ENCODE measurements around the gene KNOP1. TPM values are rescaled to one million over a fixed set of nuclear protein-coding genes. Genes with fewer than 3 reads are reported as not detected.
"Not testable (repeated sequence)": the region's sequence is repeated elsewhere in the genome, so short reads cannot be mapped to it uniquely, and the experiment has no call there.

Gene KNOP1
- total and polyA plus RNA-seq, 4 experiments from 2014 or later = 4.0 to 16.6 (median 15.3) TPM

DNA sequence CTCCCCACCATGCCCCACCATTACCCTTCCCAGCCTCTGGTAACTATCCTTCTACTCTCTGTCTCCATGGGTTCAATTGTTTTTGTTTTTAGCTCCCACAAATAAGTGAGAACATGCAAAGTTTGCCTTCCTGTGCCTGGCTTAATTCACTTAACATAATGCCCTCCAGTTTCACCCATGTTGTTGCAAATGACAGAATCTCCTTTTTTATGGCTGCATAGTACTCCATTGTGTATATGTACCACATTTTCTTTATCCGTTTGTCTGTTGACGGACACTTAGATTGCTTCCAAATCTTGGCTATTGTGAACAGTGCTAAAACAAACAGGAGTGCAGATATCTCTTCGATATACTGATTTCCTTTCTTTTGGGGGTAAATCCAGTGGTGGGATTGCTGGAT lies 52.7 kb downstream of the KNOP1 start:
- H3K27me3 Mint-ChIP-seq; DNase-seq; H3K27me3 ChIP-seq (ENCODE audit: insufficient read depth, low read length); H3K4me1 ChIP-seq (ENCODE audit: insufficient read depth, low read length); H3K4me3 ChIP-seq (ENCODE audit: low read length in 2 of 2); H3K9me3 ChIP-seq (ENCODE audit: control insufficient read depth in 1 of 2, low read length in 2 of 2); POLR2A ChIA-PET (ENCODE audit: partially characterized antibody); H3K27ac Mint-ChIP-seq; H3K4me1 Mint-ChIP-seq; intact Hi-C loops (cut with micrococcal nuclease); H3K27ac ChIP-seq (ENCODE audit: low read depth, low read length); H3K4me3 Mint-ChIP-seq; H3K9me3 Mint-ChIP-seq: not testable (repeated sequence)
- H3K36me3 ChIP-seq (ENCODE audit: insufficient read depth, low read length) = peaks cover 15% of the 10 kb centered on the region
- H3K36me3 Mint-ChIP-seq = peaks cover 51 to 55% of the 10 kb centered on the region in 2 donors
- CTCF ChIA-PET (ENCODE audit: partially characterized antibody) = interaction anchor here (1.1 kb wide), 1 partner anchor 9 kb away, joined by 3 read pairs; no protein-coding TSS in a partner anchor

DNA sequence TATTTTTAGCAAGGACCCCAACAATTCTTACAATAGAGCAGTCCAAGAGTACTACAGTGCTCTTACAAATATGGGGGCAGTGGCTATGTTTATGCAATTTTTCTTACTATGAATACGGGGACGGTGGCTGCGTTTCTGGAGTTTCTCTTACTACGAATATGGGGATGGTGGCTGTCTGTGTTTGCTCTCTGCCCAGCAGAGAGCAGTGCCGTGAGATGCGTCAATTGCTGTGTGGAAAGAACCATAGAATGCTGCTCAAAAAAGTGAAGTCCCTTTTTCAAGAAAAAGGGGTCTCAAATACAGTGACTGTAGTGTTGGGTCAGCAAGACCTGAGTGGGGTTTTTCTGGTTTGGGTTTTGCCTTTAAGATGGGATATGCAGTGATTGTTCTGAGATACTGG lies 53.9 kb downstream of the KNOP1 start:
- no peaks in the 10 kb centered on the region for H3K9me3 ChIP-seq (ENCODE audit: control insufficient read depth in 1 of 2, low read length in 2 of 2)
- H3K4me1 Mint-ChIP-seq = peaks cover 0 to 3% (median 0%) of the 10 kb centered on the region in 4 donors
- H3K27ac Mint-ChIP-seq = no peak overlapping the region
- H3K4me1 ChIP-seq (ENCODE audit: insufficient read depth, low read length) = no peaks in the 10 kb centered on the region
- peaks cover 0 to 5% (median 0%) of the 10 kb centered on the region in 8 donors for H3K9me3 Mint-ChIP-seq
- intact Hi-C loops (cut with micrococcal nuclease) = no loop called here
- peaks cover 7% of the 10 kb centered on the region for H3K36me3 ChIP-seq (ENCODE audit: insufficient read depth, low read length)
- no peak for DNase-seq
- no peak overlapping the region for H3K4me3 Mint-ChIP-seq
- ChIA-PET CTCF (ENCODE audit: partially characterized antibody) (interaction anchor here (0.6 to 1.0 kb wide), 2 partner anchors 170 to 243 kb away, joined by 3 read pairs; no protein-coding TSS in a partner anchor), POLR2A (ENCODE audit: partially characterized antibody) (no interaction called here)
- H3K27ac ChIP-seq (ENCODE audit: low read depth, low read length) = no peak overlapping the region
- H3K36me3 Mint-ChIP-seq = peaks cover 50 to 53% of the 10 kb centered on the region in 2 donors
- H3K27me3 Mint-ChIP-seq = no peaks in the 10 kb centered on the region
- H3K27me3 ChIP-seq (ENCODE audit: insufficient read depth, low read length) = no peaks in the 10 kb centered on the region
- no peak overlapping the region for H3K4me3 ChIP-seq (ENCODE audit: low read length in 2 of 2)

GRCh38 chr16:19662351-19662750 lies 55.7 kb downstream of the KNOP1 start:
- intact Hi-C loops (cut with micrococcal nuclease) = no loop called here
- Mint-ChIP-seq H3K27ac (peak overlapping the region in 1 of 7 donors; percentile 48), H3K4me1 (peaks cover 0 to 3% (median 0%) of the 10 kb centered on the region in 4 donors), H3K4me3 (no peak overlapping the region), H3K36me3 (peaks cover 48 to 60% of the 10 kb centered on the region in 2 donors), H3K9me3 (peaks cover 0 to 5% (median 0%) of the 10 kb centered on the region in 8 donors), H3K27me3 (no peaks in the 10 kb centered on the region)
- ChIA-PET POLR2A (ENCODE audit: partially characterized antibody) (interaction anchor here (1.2 kb wide), 1 partner anchor 11 kb away, joined by 3 read pairs; no protein-coding TSS in a partner anchor), CTCF (ENCODE audit: partially characterized antibody) (interaction anchor here (1.1 kb wide), 1 partner anchor 17 kb away, joined by 3 read pairs; no protein-coding TSS in a partner anchor)
- DNase-seq = no peak
- no peak overlapping the region for H3K4me3 ChIP-seq (ENCODE audit: low read length in 2 of 2)
- no peak overlapping the region for H3K27ac ChIP-seq (ENCODE audit: low read depth, low read length)
- H3K36me3 ChIP-seq (ENCODE audit: insufficient read depth, low read length) = no peaks in the 10 kb centered on the region
- H3K9me3 ChIP-seq (ENCODE audit: control insufficient read depth in 1 of 2, low read length in 2 of 2) = no peaks in the 10 kb centered on the region
- H3K27me3 ChIP-seq (ENCODE audit: insufficient read depth, low read length) = no peaks in the 10 kb centered on the region
- H3K4me1 ChIP-seq (ENCODE audit: insufficient read depth, low read length) = no peaks in the 10 kb centered on the region

DNA sequence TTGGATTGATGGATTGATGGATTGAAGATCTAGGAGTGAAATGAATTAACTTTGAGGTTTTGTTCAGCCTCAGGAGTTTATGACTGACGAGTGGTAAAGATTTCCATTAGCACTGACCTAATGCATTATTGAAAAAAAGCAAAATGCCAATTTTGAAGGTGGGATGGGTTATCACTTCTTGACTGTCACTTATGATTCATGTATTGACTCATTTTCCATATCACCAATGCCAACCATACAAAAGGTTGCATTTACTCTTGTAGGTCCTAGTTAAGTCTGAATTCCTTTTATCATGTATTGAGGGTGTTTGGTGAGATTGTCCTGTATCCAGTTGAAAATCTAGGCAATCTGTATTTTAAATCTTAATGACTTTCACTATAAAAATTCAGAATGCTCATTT lies 57.6 kb downstream of the KNOP1 start:
- Mint-ChIP-seq H3K27me3 (no peaks in the 10 kb centered on the region), H3K9me3 (peaks cover 0 to 3% (median 0%) of the 10 kb centered on the region in 8 donors), H3K4me1 (peaks cover 0 to 3% (median 0%) of the 10 kb centered on the region in 4 donors), H3K4me3 (no peak overlapping the region), H3K27ac (peak overlapping the region in 1 of 7 donors; percentile 57), H3K36me3 (peaks cover 48 to 65% of the 10 kb centered on the region in 2 donors)
- H3K27me3 ChIP-seq (ENCODE audit: insufficient read depth, low read length) = no peaks in the 10 kb centered on the region
- no peaks in the 10 kb centered on the region for H3K4me1 ChIP-seq (ENCODE audit: insufficient read depth, low read length)
- H3K27ac ChIP-seq (ENCODE audit: low read depth, low read length) = no peak overlapping the region
- intact Hi-C loops (cut with micrococcal nuclease) = no loop called here
- no peak overlapping the region for H3K4me3 ChIP-seq (ENCODE audit: low read length in 2 of 2)
- POLR2A ChIA-PET (ENCODE audit: partially characterized antibody) = no interaction called here
- no peak for DNase-seq
- CTCF ChIA-PET (ENCODE audit: partially characterized antibody) = no interaction called here
- no peaks in the 10 kb centered on the region for H3K36me3 ChIP-seq (ENCODE audit: insufficient read depth, low read length)
- no peaks in the 10 kb centered on the region for H3K9me3 ChIP-seq (ENCODE audit: control insufficient read depth in 1 of 2, low read length in 2 of 2)

GRCh38 chr16:19659554-19659953 lies 58.5 kb downstream of the KNOP1 start:
- POLR2A ChIA-PET (ENCODE audit: partially characterized antibody) = no interaction called here
- no peak overlapping the region for H3K27ac ChIP-seq (ENCODE audit: low read depth, low read length)
- Mint-ChIP-seq H3K27ac (no peak overlapping the region), H3K4me3 (no peak overlapping the region), H3K27me3 (no peaks in the 10 kb centered on the region), H3K4me1 (peaks cover 0 to 3% (median 0%) of the 10 kb centered on the region in 4 donors), H3K36me3 (peaks cover 54 to 59% of the 10 kb centered on the region in 2 donors), H3K9me3 (no peaks in the 10 kb centered on the region)
- intact Hi-C loops (cut with micrococcal nuclease) = no loop called here
- H3K4me1 ChIP-seq (ENCODE audit: insufficient read depth, low read length) = no peaks in the 10 kb centered on the region
- no peaks in the 10 kb centered on the region for H3K9me3 ChIP-seq (ENCODE audit: control insufficient read depth in 1 of 2, low read length in 2 of 2)
- no peaks in the 10 kb centered on the region for H3K27me3 ChIP-seq (ENCODE audit: insufficient read depth, low read length)
- H3K4me3 ChIP-seq (ENCODE audit: low read length in 2 of 2) = no peak overlapping the region
- no peaks in the 10 kb centered on the region for H3K36me3 ChIP-seq (ENCODE audit: insufficient read depth, low read length)
- DNase-seq = no peak
- CTCF ChIA-PET (ENCODE audit: partially characterized antibody) = no interaction called here

DNA sequence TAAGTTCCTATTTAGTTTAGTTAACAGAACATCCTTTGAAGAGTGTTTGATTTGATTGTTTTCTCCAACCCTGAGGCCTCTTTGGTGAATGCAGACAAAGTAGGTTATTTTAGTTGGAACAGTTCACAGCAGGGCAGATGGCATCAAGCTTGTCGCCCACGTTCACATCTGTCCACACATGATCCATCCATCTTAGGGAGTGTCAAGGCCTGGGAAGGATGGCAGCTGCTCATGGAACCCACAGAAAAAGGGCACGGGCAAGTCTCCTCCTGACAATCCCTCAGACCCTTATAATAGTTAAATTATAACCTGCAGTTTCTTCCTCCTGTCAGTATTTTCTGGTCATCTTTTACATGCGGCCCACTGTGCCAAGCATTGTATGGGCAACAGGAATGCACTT lies 60.2 kb downstream of the KNOP1 start:
- H3K27ac Mint-ChIP-seq = no peak overlapping the region
- ChIA-PET POLR2A (ENCODE audit: partially characterized antibody) (no interaction called here), CTCF (ENCODE audit: partially characterized antibody) (no interaction called here)
- H3K4me3 Mint-ChIP-seq = no peak overlapping the region
- H3K27me3 ChIP-seq (ENCODE audit: insufficient read depth, low read length) = no peaks in the 10 kb centered on the region
- intact Hi-C loops (cut with micrococcal nuclease) = no loop called here
- H3K9me3 ChIP-seq (ENCODE audit: control insufficient read depth in 1 of 2, low read length in 2 of 2) = no peaks in the 10 kb centered on the region
- no peaks in the 10 kb centered on the region for H3K9me3 Mint-ChIP-seq
- H3K4me3 ChIP-seq (ENCODE audit: low read length in 2 of 2) = no peak overlapping the region
- H3K36me3 ChIP-seq (ENCODE audit: insufficient read depth, low read length) = peaks cover 6% of the 10 kb centered on the region
- no peak overlapping the region for H3K27ac ChIP-seq (ENCODE audit: low read depth, low read length)
- H3K4me1 Mint-ChIP-seq = peaks cover 0 to 3% (median 0%) of the 10 kb centered on the region in 4 donors
- no peak for DNase-seq
- H3K27me3 Mint-ChIP-seq = no peaks in the 10 kb centered on the region
- H3K36me3 Mint-ChIP-seq = peaks cover 60 to 68% of the 10 kb centered on the region in 2 donors
- H3K4me1 ChIP-seq (ENCODE audit: insufficient read depth, low read length) = no peaks in the 10 kb centered on the region

GRCh38 chr16:19655242-19655777 lies 62.7 kb downstream of the KNOP1 start:
- H3K27ac Mint-ChIP-seq = peak overlapping the region in 1 of 7 donors; percentile 52
- H3K27me3 Mint-ChIP-seq = no peaks in the 10 kb centered on the region
- Histone ChIP-seq H3K9me3 (ENCODE audit: control insufficient read depth in 1 of 2, low read length in 2 of 2) (no peaks in the 10 kb centered on the region), H3K4me1 (ENCODE audit: insufficient read depth, low read length) (no peaks in the 10 kb centered on the region), H3K27ac (ENCODE audit: low read depth, low read length) (no peak overlapping the region), H3K4me3 (ENCODE audit: low read length in 2 of 2) (no peak overlapping the region), H3K27me3 (ENCODE audit: insufficient read depth, low read length) (no peaks in the 10 kb centered on the region), H3K36me3 (ENCODE audit: insufficient read depth, low read length) (peaks cover 18% of the 10 kb centered on the region)
- peaks cover 61 to 76% of the 10 kb centered on the region in 2 donors for H3K36me3 Mint-ChIP-seq
- ChIA-PET CTCF (ENCODE audit: partially characterized antibody) (no interaction called here), POLR2A (ENCODE audit: partially characterized antibody) (no interaction called here)
- no peak overlapping the region for H3K4me3 Mint-ChIP-seq
- intact Hi-C loops (cut with micrococcal nuclease) = no loop called here
- DNase-seq = no peak
- H3K9me3 Mint-ChIP-seq = no peaks in the 10 kb centered on the region
- peaks cover 0 to 1% (median 0%) of the 10 kb centered on the region in 4 donors for H3K4me1 Mint-ChIP-seq

Measured in CD4-positive, alpha-beta memory T cell (primary cell).